GM19035 (cell line): ENCODE measurements around the gene MTA1.

ENCODE experiments used
- ATAC-seq: cut with Tn5 transposase; IDR thresholded peaks from one replicate; pipeline ENCODE4 v1.9.1; 2021; ENCODE audit not compliant: unreplicated experiment

The MTA1 gene

GRCh38 chr14:105519946-105520698 lies 100.5 kb downstream of the MTA1 start:
- ATAC-seq = no peak
